CD4-positive, CD25-positive, alpha-beta regulatory T cell (primary cell): ENCODE data around the gene TXNRD2. TPM values are rescaled to one million over a fixed set of nuclear protein-coding genes. Genes with fewer than 3 reads are reported as not detected.
"Not testable (repeated sequence)": the region's sequence is repeated elsewhere in the genome, so short reads cannot be mapped to it uniquely, and the experiment has no call there.

Experiments used
- ATAC-seq, 2 donors: fragments of 150-1000 bp; cut with Tn5 transposase; one replicate each; pipeline ENCODE4 v1.10.0; 2021; ENCODE audit warnings: low read depth in 2 of 2, moderate number of reproducible peaks in 2 of 2, moderate library complexity in 1 of 2
- DNase-seq, 3 donors: peaks; one replicate each; pipeline versions ENCODE4 v3.0.0 to v3.0.0-alpha.2; 2012 to 2022; ENCODE audit warnings: mixed read lengths in 1 of 3
- H3K27ac ChIP-seq: one replicate; pipeline ENCODE4 v1.7.0; 2013; ENCODE audit warnings: mild to moderate bottlenecking, low read length; ENCODE audit not compliant: insufficient read depth, poor library complexity, severe bottlenecking
- H3K27me3 ChIP-seq: one replicate; pipeline ENCODE4 v1.7.0; 2013; ENCODE audit warnings: low read length; ENCODE audit not compliant: control insufficient read depth, insufficient read depth
- H3K36me3 ChIP-seq: one replicate; pipeline ENCODE4 v1.7.0; 2013; ENCODE audit warnings: mild to moderate bottlenecking, low read length, moderate library complexity; ENCODE audit not compliant: control insufficient read depth, insufficient read depth
- H3K4me1 ChIP-seq: 2 replicates; pipeline ENCODE4 v1.7.0; 2013; ENCODE audit warnings: mild to moderate bottlenecking, low read length; ENCODE audit not compliant: insufficient read depth, control insufficient read depth, poor library complexity, severe bottlenecking
- H3K4me3 ChIP-seq: one replicate; pipeline ENCODE4 v1.7.0; 2013; ENCODE audit warnings: low read depth, mild to moderate bottlenecking, low read length, moderate library complexity
- H3K9me3 ChIP-seq, 2 experiments: 1 replicate in 1 of 2; 2 replicates in 1 of 2; pipeline ENCODE4 v1.7.0; 2013; ENCODE audit warnings: low read length in 2 of 2, mild to moderate bottlenecking in 1 of 2, moderate library complexity in 1 of 2; ENCODE audit not compliant: control insufficient read depth in 2 of 2
- H3K27ac Mint-ChIP-seq, 3 donors: one replicate each; pipeline ENCODE4 v1.8.0; 2020 to 2022; ENCODE audit warnings: mild to moderate bottlenecking in 3 of 3, mixed read lengths in 3 of 3, moderate library complexity in 2 of 3
- H3K27me3 Mint-ChIP-seq: one replicate; pipeline ENCODE4 v1.8.0; 2022; ENCODE audit warnings: mild to moderate bottlenecking, mixed read lengths
- H3K36me3 Mint-ChIP-seq: one replicate; pipeline ENCODE4 v1.8.0; 2020; ENCODE audit warnings: mixed read lengths
- H3K4me1 Mint-ChIP-seq, 4 donors: one replicate each; pipeline ENCODE4 v1.8.0; 2020 to 2022; ENCODE audit warnings: mixed read lengths in 4 of 4, mild to moderate bottlenecking in 1 of 4
- H3K4me3 Mint-ChIP-seq, 4 donors: one replicate each; pipeline ENCODE4 v1.8.0; 2020 to 2022; ENCODE audit warnings: mild to moderate bottlenecking in 4 of 4, mixed read lengths in 4 of 4, moderate library complexity in 3 of 4
- H3K9me3 Mint-ChIP-seq, 7 donors: one replicate each; pipeline ENCODE4 v1.8.0; 2020 to 2022; ENCODE audit warnings: mixed read lengths in 7 of 7, mild to moderate bottlenecking in 3 of 7, moderate library complexity in 2 of 7
- polyA plus RNA-seq, 4 donors: library from polyadenylated mRNA; unstranded; fragments of 300-500 nt; fragmentation: Illumina TruSeq; gene quantifications; one replicate each; pipeline ENCODE4 v1.2.3, GENCODE V29; 2021
- total RNA-seq: library from RNA; stranded (reverse); gene quantifications from one replicate; pipeline ENCODE4 v1.2.3, GENCODE V29; 2022

TXNRD2 gene
- total and polyA plus RNA-seq, 5 donors from 2014 or later, result 11.3 to 25.7 (median 11.9) TPM

- DNase-seq (no peak), ATAC-seq (no peak)
- Mint-ChIP-seq H3K27ac (peak overlapping the region in 1 of 3 donors; percentile 56), H3K36me3 (peaks cover 38% of the 10 kb centered on the region), H3K27me3 (no peaks in the 10 kb centered on the region), H3K9me3 (peaks cover 0 to 19% (median 5%) of the 10 kb centered on the region in 7 donors), H3K4me1 (peaks cover 0 to 12% (median 4%) of the 10 kb centered on the region in 4 donors), H3K4me3 (no peak overlapping the region)
- no peaks in the 10 kb centered on the region for H3K4me1 ChIP-seq
- no peak overlapping the region for H3K4me3 ChIP-seq
- no peaks in the 10 kb centered on the region for H3K36me3 ChIP-seq
- peaks cover 3 to 9% of the 10 kb centered on the region in 2 experiments for H3K9me3 ChIP-seq
- no peak overlapping the region for H3K27ac ChIP-seq
- H3K27me3 ChIP-seq, result no peaks in the 10 kb centered on the region
These were observed 9.0 kb downstream of the TXNRD2 start for GRCh38 chr22:19932367-19933206.

- peaks cover 3 to 9% of the 10 kb centered on the region in 2 experiments for H3K9me3 ChIP-seq
- H3K27me3 Mint-ChIP-seq, result no peaks in the 10 kb centered on the region
- no peak overlapping the region for H3K27ac ChIP-seq
- no peak overlapping the region for H3K4me3 Mint-ChIP-seq
- H3K36me3 ChIP-seq, result no peaks in the 10 kb centered on the region
- DNase-seq (no peak), ATAC-seq (no peak)
- H3K4me3 ChIP-seq, result no peak overlapping the region
- no peaks in the 10 kb centered on the region for H3K4me1 ChIP-seq
- no peaks in the 10 kb centered on the region for H3K27me3 ChIP-seq
- no peak overlapping the region for H3K27ac Mint-ChIP-seq
- peaks cover 28% of the 10 kb centered on the region for H3K36me3 Mint-ChIP-seq
- peaks cover 0 to 13% (median 4%) of the 10 kb centered on the region in 7 donors for H3K9me3 Mint-ChIP-seq
- peaks cover 0 to 12% (median 4%) of the 10 kb centered on the region in 4 donors for H3K4me1 Mint-ChIP-seq
These were observed 10.1 kb downstream of the TXNRD2 start for GRCh38 chr22:19931514-19931913.

GRCh38 chr22:19930551-19931486 is 10.8 kb downstream of the TXNRD2 start:
- ATAC-seq, result no peak
- Histone ChIP-seq H3K27me3 (no peaks in the 10 kb centered on the region), H3K4me1 (no peaks in the 10 kb centered on the region), H3K27ac (no peak overlapping the region), H3K36me3 (no peaks in the 10 kb centered on the region), H3K4me3 (no peak overlapping the region), H3K9me3 (peaks cover 0 to 3% of the 10 kb centered on the region in 2 experiments)
- peak overlapping the region in 1 of 3 donors; percentile 80 for H3K27ac Mint-ChIP-seq
- peaks cover 0 to 12% (median 4%) of the 10 kb centered on the region in 4 donors for H3K4me1 Mint-ChIP-seq
- peak overlapping the region in 1 of 4 donors; percentile 75 for H3K4me3 Mint-ChIP-seq
- no peak for DNase-seq
- H3K9me3 Mint-ChIP-seq, result peaks cover 0 to 6% (median 0%) of the 10 kb centered on the region in 7 donors
- H3K27me3 Mint-ChIP-seq, result no peaks in the 10 kb centered on the region
- H3K36me3 Mint-ChIP-seq, result peaks cover 22% of the 10 kb centered on the region

- Mint-ChIP-seq H3K4me1 (peaks cover 0 to 12% (median 4%) of the 10 kb centered on the region in 4 donors), H3K36me3 (peaks cover 20% of the 10 kb centered on the region), H3K4me3 (peak overlapping the region in 1 of 4 donors; percentile 75), H3K27me3 (no peaks in the 10 kb centered on the region), H3K27ac (peak overlapping the region in 1 of 3 donors; percentile 80), H3K9me3 (no peaks in the 10 kb centered on the region)
- no peaks in the 10 kb centered on the region for H3K27me3 ChIP-seq
- H3K36me3 ChIP-seq, result no peaks in the 10 kb centered on the region
- ATAC-seq, result no peak
- no peak overlapping the region for H3K4me3 ChIP-seq
- H3K27ac ChIP-seq, result no peak overlapping the region
- H3K9me3 ChIP-seq, result no peaks in the 10 kb centered on the region
- no peaks in the 10 kb centered on the region for H3K4me1 ChIP-seq
- no peak for DNase-seq
These were observed 11.8 kb downstream of the TXNRD2 start for GRCh38 chr22:19929586-19930550.

DNA sequence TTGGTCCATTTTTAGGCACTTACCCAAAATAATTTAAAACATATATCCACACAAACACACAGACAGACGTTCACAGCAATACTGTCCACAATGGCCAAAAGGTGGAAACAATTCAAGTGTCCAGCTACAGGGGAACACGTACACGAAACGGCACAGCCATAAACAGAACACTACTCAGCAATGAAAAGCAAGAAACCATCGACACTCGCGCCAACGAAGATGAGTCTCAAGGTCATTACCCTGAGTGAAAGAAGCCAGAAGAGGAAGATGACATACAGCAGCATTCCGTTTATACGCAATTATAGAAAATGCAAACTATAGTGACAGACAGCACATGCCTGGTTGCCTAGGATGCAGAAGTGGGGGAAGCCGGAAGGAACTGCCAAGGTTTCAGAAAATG is 13.4 kb downstream of the TXNRD2 start:
- Mint-ChIP-seq H3K4me1 (peaks cover 0 to 8% (median 4%) of the 10 kb centered on the region in 4 donors), H3K27ac (no peak overlapping the region), H3K36me3 (peaks cover 25% of the 10 kb centered on the region), H3K4me3 (no peak overlapping the region), H3K27me3 (no peaks in the 10 kb centered on the region), H3K9me3 (no peaks in the 10 kb centered on the region)
- Histone ChIP-seq H3K27me3 (no peaks in the 10 kb centered on the region), H3K4me1 (no peaks in the 10 kb centered on the region), H3K27ac (no peak overlapping the region), H3K4me3 (no peak overlapping the region), H3K9me3 (no peaks in the 10 kb centered on the region), H3K36me3 (no peaks in the 10 kb centered on the region)
- DNase-seq (no peak), ATAC-seq (no peak)

DNA sequence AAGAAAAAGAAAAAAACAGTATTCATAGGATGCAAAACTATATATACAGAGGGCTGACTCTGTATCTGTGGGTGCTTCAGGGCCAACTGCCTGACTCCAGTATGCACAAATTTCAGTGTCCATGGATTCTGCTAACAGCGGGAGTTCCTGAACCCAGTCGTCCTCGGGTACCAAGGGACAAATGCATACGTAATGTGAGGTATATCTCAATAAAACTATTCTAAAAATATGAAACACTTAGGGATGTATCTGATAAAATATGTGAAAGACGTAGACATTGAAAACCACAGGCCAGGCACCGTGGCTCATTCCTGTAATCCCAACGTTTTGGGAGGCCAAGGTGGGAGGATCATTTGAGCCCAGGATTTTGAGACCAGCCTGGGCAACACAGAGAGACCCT is 13.9 kb downstream of the TXNRD2 start:
- Mint-ChIP-seq H3K36me3 (peaks cover 29% of the 10 kb centered on the region), H3K4me3 (no peak overlapping the region), H3K27me3 (no peaks in the 10 kb centered on the region), H3K27ac (peak overlapping the region in 1 of 3 donors; percentile 20), H3K9me3 (no peaks in the 10 kb centered on the region), H3K4me1 (peaks cover 0 to 8% (median 3%) of the 10 kb centered on the region in 4 donors)
- DNase-seq, result no peak
- H3K36me3 ChIP-seq, result no peaks in the 10 kb centered on the region
- H3K27ac ChIP-seq, result no peak overlapping the region
- H3K4me3 ChIP-seq, result no peak overlapping the region
- no peaks in the 10 kb centered on the region for H3K4me1 ChIP-seq
- no peaks in the 10 kb centered on the region for H3K27me3 ChIP-seq
- H3K9me3 ChIP-seq, result no peaks in the 10 kb centered on the region
- ATAC-seq, result no peak

DNA sequence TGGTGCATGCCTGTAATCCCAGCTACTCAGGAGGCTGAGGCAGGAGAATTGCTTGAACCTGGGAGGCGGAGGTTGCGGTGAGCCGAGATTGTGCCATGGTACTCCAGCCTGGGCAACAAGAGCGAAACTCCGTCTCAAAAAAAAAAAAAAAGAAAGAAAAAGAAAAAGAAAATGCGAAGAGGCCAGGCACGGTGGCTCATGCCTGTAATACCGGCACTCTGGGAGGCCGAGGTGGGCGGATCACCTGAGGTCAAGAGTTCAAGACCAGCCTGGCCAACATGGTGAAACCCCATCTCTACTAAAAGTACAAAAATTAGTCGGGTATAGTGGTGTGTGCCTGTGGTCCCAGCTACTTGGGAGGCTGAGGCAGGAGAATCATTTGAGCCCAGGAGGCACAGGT is 15.6 kb downstream of the TXNRD2 start:
- H3K9me3 Mint-ChIP-seq, H3K4me1 Mint-ChIP-seq, H3K4me1 ChIP-seq, H3K9me3 ChIP-seq, H3K4me3 ChIP-seq, ATAC-seq, H3K27me3 Mint-ChIP-seq, H3K27ac Mint-ChIP-seq, H3K27ac ChIP-seq, H3K36me3 ChIP-seq, H3K27me3 ChIP-seq, H3K4me3 Mint-ChIP-seq, DNase-seq: not testable (repeated sequence)
- H3K36me3 Mint-ChIP-seq, result peaks cover 33% of the 10 kb centered on the region
